IMR-90 (cell line): ENCODE results near the gene LILRA1. TPM values are rescaled to one million over a fixed set of nuclear protein-coding genes. Genes with fewer than 3 reads are reported as not detected.

ENCODE experiments used
- ATAC-seq: fragments of 200-7000 bp; cut with Tn5 transposase; 2 replicates; pipeline ENCODE4 v1.9.1; 2020; ENCODE audit warnings: low read depth, mild to moderate bottlenecking, moderate library complexity
- BruUV-seq: library from RNA; stranded (reverse); fragments of 400-500 nt; replicated peaks from 2 replicates; lab custom pipeline; 2021; lab: Mats Ljungman, UMichigan
- CTCF ChIA-PET: fragments of 300-600 bp; formaldehyde crosslinking; extraction: SDS; loops from one replicate; lab custom pipeline; 2021; ENCODE audit warnings: antibody characterized with exemption; lab: Yijun Ruan, JAX
- POLR2A ChIA-PET: fragments of 300-600 bp; sonication (Branson Sonifier 250); formaldehyde crosslinking; loops from one replicate; lab custom pipeline; 2022; ENCODE audit warnings: antibody characterized with exemption; ENCODE audit not compliant: unreplicated experiment; lab: Charles Lee
- DNase-seq: peaks from one replicate; pipeline ENCODE4 v3.0.0; 2013
- H2AFZ ChIP-seq: replicated peaks from 2 replicates; pipeline ENCODE3; 2013; ENCODE audit warnings: low read length, mild to moderate bottlenecking; ENCODE audit not compliant: poor library complexity
- H2AK5ac ChIP-seq: 2 replicates; pipeline ENCODE4 v1.6.1; 2013; ENCODE audit warnings: low read depth, low read length, inconsistent platforms
- H2AK9ac ChIP-seq: replicated peaks from 2 replicates; pipeline ENCODE3; 2013; ENCODE audit warnings: mild to moderate bottlenecking, low read depth, low read length, moderate library complexity; ENCODE audit not compliant: poor library complexity
- H2BK120ac ChIP-seq: 2 replicates; pipeline ENCODE4 v1.6.1; 2013; ENCODE audit warnings: low read depth, low read length, inconsistent platforms
- H2BK15ac ChIP-seq: 3 replicates; pipeline ENCODE4 v1.6.1; 2013; ENCODE audit warnings: low read depth, low read length, inconsistent platforms
- H2BK20ac ChIP-seq: 2 replicates; pipeline ENCODE4 v1.6.1; 2013; ENCODE audit warnings: low read depth, mild to moderate bottlenecking, inconsistent platforms, low read length, moderate library complexity
- H2BK5ac ChIP-seq: 2 replicates; pipeline ENCODE4 v1.6.1; 2013; ENCODE audit warnings: mild to moderate bottlenecking, low read depth, low read length, inconsistent platforms; ENCODE audit not compliant: poor library complexity, severe bottlenecking
- H3K14ac ChIP-seq: replicated peaks from 2 replicates; pipeline ENCODE4 v1.6.1; 2013; ENCODE audit warnings: low read depth, low read length, inconsistent platforms
- H3K18ac ChIP-seq: 2 replicates; pipeline ENCODE4 v1.6.1; 2013; ENCODE audit warnings: low read depth, low read length, control low read depth
- H3K23ac ChIP-seq: 2 replicates; pipeline ENCODE4 v1.6.1; 2013; ENCODE audit warnings: low read depth, low read length, inconsistent platforms
- H3K27ac ChIP-seq: 2 replicates; pipeline ENCODE4 v1.5.1; 2013; ENCODE audit warnings: mild to moderate bottlenecking, control low read depth, low read length; ENCODE audit not compliant: insufficient read depth
- H3K27me3 ChIP-seq: 2 replicates; pipeline ENCODE4 v1.6.1; 2013; ENCODE audit warnings: low read length; ENCODE audit not compliant: control insufficient read depth, insufficient read depth
- H3K36me3 ChIP-seq: 2 replicates; pipeline ENCODE4 v1.6.1; 2013; ENCODE audit warnings: low read length, mixed read lengths; ENCODE audit not compliant: control insufficient read depth, insufficient read depth
- H3K4ac ChIP-seq: 2 replicates; pipeline ENCODE4 v1.6.1; 2013; ENCODE audit warnings: low read depth, low read length, inconsistent platforms
- H3K4me1 ChIP-seq: 2 replicates; pipeline ENCODE4 v1.6.1; 2013; ENCODE audit warnings: low read length, mixed read lengths; ENCODE audit not compliant: control insufficient read depth, insufficient read depth
- H3K4me2 ChIP-seq: 2 replicates; pipeline ENCODE4 v1.6.1; 2013; ENCODE audit warnings: low read depth, mild to moderate bottlenecking, control low read depth, low read length, moderate library complexity
- H3K4me3 ChIP-seq: 2 replicates; pipeline ENCODE4 v1.5.1; 2013; ENCODE audit warnings: low read depth, mild to moderate bottlenecking, control low read depth, low read length, moderate library complexity; ENCODE audit not compliant: insufficient read depth
- H3K56ac ChIP-seq: 2 replicates; pipeline ENCODE4 v1.6.1; 2013; ENCODE audit warnings: low read length, inconsistent platforms; ENCODE audit not compliant: insufficient read depth; ENCODE audit errors: extremely low read depth
- H3K79me1 ChIP-seq, 2 experiments: 2 replicates each; pipeline ENCODE4 v1.6.1; 2013; ENCODE audit warnings: low read length in 2 of 2, inconsistent platforms in 1 of 2, low read depth in 1 of 2
- H3K9ac ChIP-seq: 2 replicates; pipeline ENCODE4 v1.6.1; 2013; ENCODE audit warnings: low read depth, low read length, control low read depth
- H3K9me1 ChIP-seq: 2 replicates; pipeline ENCODE4 v1.6.1; 2013; ENCODE audit warnings: low read length, inconsistent platforms; ENCODE audit not compliant: insufficient read depth
- H3K9me3 ChIP-seq: 2 replicates; pipeline ENCODE4 v1.6.1; 2013; ENCODE audit warnings: low read length; ENCODE audit not compliant: control insufficient read depth, insufficient read depth
- H4K20me1 ChIP-seq: 2 replicates; pipeline ENCODE4 v1.6.1; 2013; ENCODE audit warnings: low read length, inconsistent platforms; ENCODE audit not compliant: insufficient read depth
- H4K5ac ChIP-seq: 2 replicates; pipeline ENCODE4 v1.6.1; 2013; ENCODE audit warnings: mild to moderate bottlenecking, low read depth, low read length, control low read depth
- H4K8ac ChIP-seq, 2 experiments: 2 replicates each; pipeline ENCODE4 v1.6.1; 2013; ENCODE audit warnings: low read depth in 2 of 2, low read length in 2 of 2, control low read depth in 1 of 2, inconsistent platforms in 1 of 2
- H4K91ac ChIP-seq: 2 replicates; pipeline ENCODE4 v1.6.1; 2013; ENCODE audit warnings: low read depth, low read length, inconsistent platforms; ENCODE audit not compliant: insufficient read depth
- BHLHE40 ChIP-seq: fragments of 150-350 bp; IDR thresholded peaks from 2 replicates; pipeline ENCODE4 v1.6.1; 2016; ENCODE audit warnings: mild to moderate bottlenecking, low read depth, low read length
- CEBPB ChIP-seq: IDR thresholded peaks from 2 replicates; pipeline ENCODE4 v1.6.1; 2012; ENCODE audit warnings: low read depth, low read length, improper control_type of control experiment
- CHD1 ChIP-seq: IDR thresholded peaks from 2 replicates; pipeline ENCODE4 v1.6.1; 2012; ENCODE audit warnings: low read depth, low read length, improper control_type of control experiment
- CTCF ChIP-seq: conservative IDR thresholded peaks from 2 replicates; pipeline ENCODE4 v1.5.1; 2012; ENCODE audit warnings: mild to moderate bottlenecking, low read depth, low read length, improper control_type of control experiment
- ELK1 ChIP-seq: fragments of 150-350 bp; IDR thresholded peaks from 2 replicates; pipeline ENCODE4 v1.6.1; 2016; ENCODE audit warnings: low read depth, mild to moderate bottlenecking, low read length, moderate library complexity, borderline replicate concordance
- FOS ChIP-seq: fragments of 150-350 bp; IDR thresholded peaks from 2 replicates; pipeline ENCODE4 v1.6.1; 2016; ENCODE audit warnings: low read depth, low read length
- MAFK ChIP-seq: IDR thresholded peaks from 2 replicates; pipeline ENCODE4 v1.6.1; 2012; ENCODE audit warnings: low read depth, low read length, improper control_type of control experiment
- MAZ ChIP-seq: IDR thresholded peaks from 2 replicates; pipeline ENCODE4 v1.6.1; 2012; ENCODE audit warnings: low read depth, mild to moderate bottlenecking, low read length, improper control_type of control experiment, moderate library complexity, borderline replicate concordance
- MXI1 ChIP-seq: IDR thresholded peaks from 2 replicates; pipeline ENCODE4 v1.6.1; 2012; ENCODE audit warnings: low read depth, mild to moderate bottlenecking, low read length, moderate library complexity, borderline replicate concordance
- NFE2L2 ChIP-seq: fragments of 150-350 bp; IDR thresholded peaks from 2 replicates; pipeline ENCODE4 v1.6.1; 2016; ENCODE audit warnings: low read depth, mild to moderate bottlenecking, low read length
- POLR2A ChIP-seq: IDR thresholded peaks from 2 replicates; pipeline ENCODE4 v1.6.1; 2012; ENCODE audit warnings: mild to moderate bottlenecking, low read depth, low read length
- RAD21 ChIP-seq: IDR thresholded peaks from 2 replicates; pipeline ENCODE4 v1.6.1; 2012; ENCODE audit warnings: low read length, improper control_type of control experiment
- RCOR1 ChIP-seq: IDR thresholded peaks from 2 replicates; pipeline ENCODE4 v1.6.1; 2012; ENCODE audit warnings: mild to moderate bottlenecking, low read length, improper control_type of control experiment; ENCODE audit not compliant: insufficient replicate concordance
- RFX5 ChIP-seq: IDR thresholded peaks from 2 replicates; pipeline ENCODE4 v1.8.0; 2012; ENCODE audit warnings: low read depth, mild to moderate bottlenecking, low read length, moderate library complexity
- SMC3 ChIP-seq: fragments of 150-350 bp; IDR thresholded peaks from 2 replicates; pipeline ENCODE4 v1.6.1; 2016; ENCODE audit warnings: low read depth, mild to moderate bottlenecking, antibody characterized with exemption, low read length, moderate library complexity
- USF2 ChIP-seq: fragments of 150-350 bp; IDR thresholded peaks from 2 replicates; pipeline ENCODE4 v1.6.1; 2017; ENCODE audit warnings: mild to moderate bottlenecking, antibody characterized with exemption, low read length, low read depth
- WGBS, 2 experiments: methylation state at CpG; one replicate each; pipeline versions ENCODE4 v1.1.5 to v1.1.7; 2013; ENCODE audit warnings: missing lambda C conversion rate in 2 of 2; ENCODE audit not compliant: insufficient read length in 1 of 2; ENCODE audit errors: extremely low coverage in 2 of 2; 5-methylcytosine and 5-hydroxymethylcytosine counted together
- dilution Hi-C: fragments of 300-500 bp; cut with HindIII; formaldehyde crosslinking; loops from one replicate; pipeline ENCODE4 v1.14.3; 2018; ENCODE audit warnings: low sequenced_read_pairs; ENCODE audit not compliant: unreplicated experiment
- in situ Hi-C: fragments of 300-500 bp; cut with MboI; formaldehyde crosslinking; loops from 3 replicates; pipeline ENCODE4 v1.14.3; 2019; ENCODE audit warnings: low sequenced_read_pairs, inconsistent platforms, mixed read lengths
- intact Hi-C: fragments of 100-400 bp; cut with micrococcal nuclease; formaldehyde crosslinking; loops from 2 replicates; pipeline ENCODE4 v1.10.0; 2022
- polyA plus RNA-seq, 3 experiments: library from polyadenylated mRNA; depleted of rRNA; stranded (reverse); fragments of >200 nt; gene quantifications; 2 replicates each; pipeline ENCODE4 v1.2.3, GENCODE V29; 2012; ENCODE audit warnings: low replicate concordance in 1 of 3
- total RNA-seq: library from RNA; depleted of rRNA; stranded (reverse); fragments of >200 nt; gene quantifications from 2 replicates; pipeline ENCODE4 v1.2.3, GENCODE V29; 2012

The LILRA1 gene
- total and polyA plus RNA-seq, 2 of the 4 experiments (the other 2 are of a cell fraction) = not detected

DNA sequence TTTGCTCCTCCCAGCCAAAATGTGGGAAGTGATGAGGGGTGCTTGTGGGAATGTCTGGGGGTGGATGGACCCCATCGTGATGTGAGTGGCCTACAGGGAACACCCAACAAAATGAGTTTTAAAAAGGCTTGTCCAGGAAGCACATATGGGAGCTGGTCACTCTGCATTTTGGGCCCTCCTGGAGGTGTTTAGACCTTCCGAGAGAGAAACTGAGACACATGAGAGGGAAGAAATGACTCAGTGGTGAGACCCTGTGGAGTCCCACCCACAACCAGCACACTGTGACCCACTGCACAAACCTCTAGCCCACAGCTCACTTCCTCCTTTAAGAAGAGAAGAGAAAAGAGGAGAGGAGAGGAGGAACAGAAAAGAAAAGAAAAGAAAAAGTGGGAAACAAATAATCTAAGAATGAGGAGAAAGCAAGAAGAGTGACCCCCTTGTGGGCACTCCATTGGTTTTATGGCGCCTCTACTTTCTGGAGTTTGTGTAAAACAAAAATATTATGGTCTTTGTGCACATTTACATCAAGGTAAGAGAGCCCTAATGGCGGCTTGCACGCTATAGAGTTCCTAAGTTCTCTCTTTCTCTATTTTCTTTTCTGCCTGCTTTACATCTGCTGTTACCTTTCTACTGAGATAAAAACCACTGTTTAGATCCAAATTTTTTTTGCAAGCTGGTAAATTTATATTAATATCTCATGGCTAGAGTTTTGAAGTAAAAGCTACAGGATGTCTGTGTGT, 23.6 kb downstream of the LILRA1 start:
- CTCF ChIA-PET = interaction anchor here (0.6 kb wide), 1 partner anchor 652 kb away, joined by 3 read pairs; no protein-coding TSS in a partner anchor

More for the DNA sequence above, 23.6 kb downstream of the LILRA1 start:
- ATAC-seq = no peak
- intact Hi-C loops (no loop called here), dilution Hi-C loops (no loop called here), in situ Hi-C loops (no loop called here)
- Histone ChIP-seq H2BK20ac (no peak overlapping the region), H3K9me1 (no peaks in the 10 kb centered on the region), H3K9me3 (peaks cover 5% of the 10 kb centered on the region), H3K27me3 (no peaks in the 10 kb centered on the region), H2BK120ac (no peak overlapping the region), H3K9ac (no peak overlapping the region), H3K4me3 (no peak overlapping the region), H4K91ac (no peak overlapping the region), H3K79me1 (no peaks in the 10 kb centered on the region), H3K4me2 (no peak overlapping the region), H3K14ac (no peak overlapping the region), H4K8ac (no peak overlapping the region), H2AFZ (no peak overlapping the region), H3K56ac (no peak overlapping the region), H3K4me1 (no peaks in the 10 kb centered on the region), H2BK15ac (no peak overlapping the region), H2AK5ac (no peak overlapping the region), H3K27ac (no peak overlapping the region), H3K36me3 (no peaks in the 10 kb centered on the region), H3K4ac (no peak overlapping the region), H4K20me1 (no peaks in the 10 kb centered on the region), H2BK5ac (no peak overlapping the region), H3K18ac (no peak overlapping the region), H2AK9ac (no peak overlapping the region), H3K23ac (no peak overlapping the region), H4K5ac (no peak overlapping the region)
- no TSS peak for BruUV-seq
- no CpG with 5 or more reads among the region's 5 CpGs for WGBS, 2 experiments
- DNase-seq = no peak
- no peak for TF ChIP-seq CEBPB
- no peak for TF ChIP-seq SMC3
- no peak for TF ChIP-seq CHD1
- TF ChIP-seq MXI1 = no peak
- no peak for TF ChIP-seq USF2
- no peak for TF ChIP-seq BHLHE40
- TF ChIP-seq MAFK = no peak
- no peak for TF ChIP-seq MAZ
- no peak for TF ChIP-seq FOS
- no peak for TF ChIP-seq RAD21
- no peak for TF ChIP-seq RFX5
- no peak for TF ChIP-seq CTCF
- no peak for TF ChIP-seq POLR2A
- TF ChIP-seq RCOR1 = no peak
- TF ChIP-seq NFE2L2 = no peak
- TF ChIP-seq ELK1 = no peak
- POLR2A ChIA-PET = no interaction called here
